Endothelial cell of umbilical vein (primary cell): ENCODE measurements around the gene IFI27L2. TPM values are rescaled to one million over a fixed set of nuclear protein-coding genes. Genes with fewer than 3 reads are reported as not detected.

ENCODE experiments used
- BruUV-seq: library from RNA; stranded (reverse); fragments of 400-500 nt; replicated peaks from 2 replicates; lab custom pipeline; 2021; lab: Mats Ljungman, UMichigan
- CTCF ChIA-PET: fragments of 300-600, 350-600 bp; sonication (Branson Sonifier 250); formaldehyde crosslinking; loops from one replicate; lab custom pipeline; 2021; ENCODE audit warnings: antibody characterized with exemption, inconsistent platforms; lab: Charles Lee
- POLR2A ChIA-PET: fragments of 300-600, 350-600 bp; sonication (Branson Sonifier 250); formaldehyde crosslinking; loops from one replicate; lab custom pipeline; 2021; ENCODE audit warnings: antibody characterized with exemption, inconsistent platforms; lab: Charles Lee
- DNase-seq: peaks from one replicate; pipeline ENCODE4 v3.0.0-alpha.2; 2011; ENCODE audit warnings: low read depth, low spot score
- FAIRE-seq: peaks from 2 replicates; lab custom pipeline; 2011; peaks lifted over from hg19 to GRCh38; lab: Jason Lieb, UNC
- H2AFZ ChIP-seq: 2 replicates; pipeline ENCODE4 v1.6.0; 2012; ENCODE audit warnings: low read depth, low read length, control low read depth, inconsistent platforms
- H3K27ac ChIP-seq: 2 replicates; pipeline ENCODE4 v1.5.1; 2011; ENCODE audit warnings: low read depth, mild to moderate bottlenecking, control low read depth, low read length, moderate library complexity; ENCODE audit not compliant: insufficient read depth
- H3K27me3 ChIP-seq, 2 experiments: 2 replicates each; pipeline versions ENCODE4 v1.6.0 to v1.6.1; 2011; ENCODE audit warnings: low read length in 2 of 2, mixed read lengths in 1 of 2; ENCODE audit not compliant: control insufficient read depth in 2 of 2, insufficient read depth in 2 of 2
- H3K36me3 ChIP-seq, 2 experiments: 2 replicates in 1 of 2; 3 replicates in 1 of 2; pipeline ENCODE4 v1.5.1; 2011; ENCODE audit warnings: low read length in 2 of 2, mild to moderate bottlenecking in 1 of 2, moderate library complexity in 1 of 2; ENCODE audit not compliant: control insufficient read depth in 2 of 2, insufficient read depth in 2 of 2; ENCODE audit errors: extremely low read depth in 1 of 2
- H3K4me1 ChIP-seq: 3 replicates; pipeline ENCODE4 v1.5.1; 2011; ENCODE audit warnings: mild to moderate bottlenecking, low read length; ENCODE audit not compliant: control insufficient read depth, insufficient read depth; ENCODE audit errors: extremely low read depth
- H3K4me2 ChIP-seq: 2 replicates; pipeline ENCODE4 v1.6.1; 2011; ENCODE audit warnings: low read length, control low read depth, mixed read lengths; ENCODE audit not compliant: insufficient read depth
- H3K4me3 ChIP-seq, 3 experiments: fragments of 200-600 bp in 1 of 3; sonication (generic), shearing (Covaris generic) in 1 of 3; replicated peaks in 1 of 3; 2 replicates each; pipeline ENCODE4 v1.5.1; 2011 to 2016; ENCODE audit warnings: control low read depth in 3 of 3, low read length in 3 of 3, mild to moderate bottlenecking in 2 of 3, inconsistent platforms in 1 of 3, low read depth in 1 of 3, moderate library complexity in 1 of 3; ENCODE audit not compliant: insufficient read depth in 1 of 3
- H3K79me2 ChIP-seq: 2 replicates; pipeline ENCODE4 v1.6.0; 2012; ENCODE audit warnings: low read length, inconsistent platforms; ENCODE audit not compliant: control insufficient read depth, insufficient read depth
- H3K9ac ChIP-seq: replicated peaks from 2 replicates; pipeline ENCODE3; 2011; ENCODE audit warnings: low read length, control low read depth; ENCODE audit not compliant: insufficient read depth; ENCODE audit errors: extremely low read depth
- H3K9me1 ChIP-seq: replicated peaks from 3 replicates; pipeline ENCODE4 v1.6.0; 2011; ENCODE audit warnings: mild to moderate bottlenecking, low read length; ENCODE audit not compliant: control insufficient read depth, insufficient read depth; ENCODE audit errors: extremely low read depth
- H3K9me3 ChIP-seq: replicated peaks from 2 replicates; pipeline ENCODE4 v1.5.1; 2012; ENCODE audit warnings: low read length, inconsistent platforms; ENCODE audit not compliant: control insufficient read depth, insufficient read depth
- H4K20me1 ChIP-seq: replicated peaks from 2 replicates; pipeline ENCODE3; 2011; ENCODE audit warnings: mild to moderate bottlenecking, low read length; ENCODE audit not compliant: control insufficient read depth, insufficient read depth; ENCODE audit errors: extremely low read depth
- CTCF ChIP-seq, 2 donors: IDR thresholded peaks; 1 replicate in 1 of 2; 2 replicates in 1 of 2; pipeline ENCODE4 v1.5.1; 2011; ENCODE audit warnings: low read length in 2 of 2, mild to moderate bottlenecking in 2 of 2, moderate library complexity in 2 of 2, control low read depth in 1 of 2, inconsistent platforms in 1 of 2, low read depth in 1 of 2; ENCODE audit not compliant: insufficient read depth in 1 of 2; ENCODE audit errors: extremely low read depth in 1 of 2
- EZH2 ChIP-seq: IDR thresholded peaks from 2 replicates; pipeline ENCODE4 v1.6.1; 2012; ENCODE audit warnings: borderline replicate concordance, low read depth, mild to moderate bottlenecking, moderate library complexity, low read length, inconsistent platforms; ENCODE audit not compliant: severe bottlenecking
- FOS ChIP-seq: IDR thresholded peaks from 2 replicates; pipeline ENCODE4 v1.6.1; 2011; ENCODE audit warnings: mild to moderate bottlenecking, low read length, moderate library complexity, borderline replicate concordance; ENCODE audit not compliant: insufficient read depth
- GATA2 ChIP-seq: IDR thresholded peaks from 2 replicates; pipeline ENCODE4 v1.7.0; 2011; ENCODE audit warnings: low read depth, mild to moderate bottlenecking, moderate library complexity, mixed read lengths, low read length; ENCODE audit not compliant: insufficient read length, insufficient read depth
- JUN ChIP-seq: IDR thresholded peaks from 2 replicates; pipeline ENCODE4 v1.6.1; 2011; ENCODE audit warnings: borderline replicate concordance, low read depth; ENCODE audit not compliant: insufficient read length, insufficient read depth
- MAX ChIP-seq: IDR thresholded peaks from 2 replicates; pipeline ENCODE4 v1.6.1; 2011; ENCODE audit not compliant: insufficient read depth, insufficient read length
- POLR2A ChIP-seq: IDR thresholded peaks from 2 replicates; pipeline ENCODE4 v1.6.1; 2012; ENCODE audit warnings: low read depth, mild to moderate bottlenecking, control low read depth, low read length
- POLR2AphosphoS5 ChIP-seq: IDR thresholded peaks from 2 replicates; pipeline ENCODE4 v1.6.1; 2012; ENCODE audit warnings: low read depth, mild to moderate bottlenecking, control low read depth, low read length, moderate library complexity; ENCODE audit not compliant: insufficient read depth
- dilution Hi-C: fragments of 300-500 bp; cut with MboI; formaldehyde crosslinking; loops from one replicate; pipeline ENCODE4 v1.15.0; 2019; ENCODE audit warnings: low sequenced_read_pairs; ENCODE audit not compliant: extremely low pct_ligation_motif_present
- intact Hi-C: fragments of 100-400 bp; cut with micrococcal nuclease; formaldehyde crosslinking; loops from one replicate; pipeline ENCODE4 v1.10.0; 2022
- polyA plus RNA-seq, 4 experiments: library from polyadenylated mRNA; depleted of rRNA in 3 of 4; stranded (reverse) in 3 of 4; unstranded in 1 of 4; fragments of >200 nt; gene quantifications; 2 replicates each; pipeline versions ENCODE4 v1.2.1 to v1.2.3, GENCODE V29; 2011 to 2012; ENCODE audit warnings: missing spikeins in 1 of 4
- total RNA-seq: library from RNA; stranded (reverse); gene quantifications from 2 replicates; pipeline ENCODE4 v1.2.3, GENCODE V29; 2021

Gene IFI27L2
- total and polyA plus RNA-seq, 2 donors (not counting 3 experiments of a cell fraction or from before 2014, with no cell fraction given): 28.7 to 82.9 TPM

DNA sequence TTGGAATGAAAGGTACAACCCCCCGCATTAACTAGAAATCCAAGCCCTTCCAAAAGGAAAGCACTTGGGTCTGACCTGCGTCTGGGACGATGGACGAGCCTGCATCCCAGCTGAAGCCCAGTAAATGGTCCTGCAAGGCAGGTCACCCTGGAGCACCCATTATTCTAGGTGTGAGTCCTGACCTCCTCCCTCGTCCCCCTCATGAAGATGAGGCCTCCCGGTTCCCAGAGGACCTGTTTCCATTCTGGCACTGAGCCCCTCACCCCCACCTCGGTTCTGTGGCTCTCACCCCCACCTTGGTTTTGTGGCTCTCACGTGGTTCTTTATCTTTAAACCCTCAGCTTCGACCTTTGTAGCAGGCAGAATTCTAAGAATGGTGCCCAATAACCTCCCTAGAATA, 11.5 kb downstream of the IFI27L2 start:
- H3K36me3 ChIP-seq: no peaks in the 10 kb centered on the region
- DNase-seq: no peak
- H3K27me3 ChIP-seq: no peaks in the 10 kb centered on the region
- no peak for FAIRE-seq
- no peak overlapping the region for H3K4me3 ChIP-seq
- TF ChIP-seq CTCF (IDR thresholded peaks at IDR 0.05; ENCODE audit: extremely low read depth in 1 of 2, insufficient read depth in 1 of 2, low read depth in 1 of 2, low read length in 2 of 2): no peak
- TF ChIP-seq POLR2A: no peak
- no peak for TF ChIP-seq JUN
- TF ChIP-seq MAX: no peak
- TF ChIP-seq FOS: no peak
- no peak for TF ChIP-seq GATA2
- no peak for TF ChIP-seq POLR2AphosphoS5
- TF ChIP-seq EZH2: no peak
- CTCF ChIA-PET: interaction anchor here (1.6 kb wide), 1 partner anchor 14 kb away, joined by 8 read pairs; no protein-coding TSS in a partner anchor
- POLR2A ChIA-PET: no interaction called here
- dilution Hi-C loops: no loop called here
- no peaks in the 10 kb centered on the region for H4K20me1 ChIP-seq
- intact Hi-C loops: loop anchor here (10.0 kb wide), 1 partner anchor 1063 kb away; no protein-coding TSS in a partner anchor
- H2AFZ ChIP-seq: no peak overlapping the region
- H3K79me2 ChIP-seq: no peaks in the 10 kb centered on the region
- no peak overlapping the region for H3K27ac ChIP-seq
- peaks cover 11% of the 10 kb centered on the region for H3K4me1 ChIP-seq
- no peaks in the 10 kb centered on the region for H3K9me1 ChIP-seq
- H3K4me2 ChIP-seq: no peak overlapping the region
- BruUV-seq: no TSS peak
- H3K9me3 ChIP-seq: no peaks in the 10 kb centered on the region
- H3K9ac ChIP-seq: no peak overlapping the region
